GM18861 (cell line): ENCODE measurements around the gene ANAPC4.
"Not testable (repeated sequence)": the region's sequence is repeated elsewhere in the genome, so short reads cannot be mapped to it uniquely, and the experiment has no call there.

Source experiments
- ATAC-seq: cut with Tn5 transposase; IDR thresholded peaks from one replicate; pipeline ENCODE4 v1.9.1; 2021; ENCODE audit not compliant: unreplicated experiment

Gene ANAPC4, protein sequence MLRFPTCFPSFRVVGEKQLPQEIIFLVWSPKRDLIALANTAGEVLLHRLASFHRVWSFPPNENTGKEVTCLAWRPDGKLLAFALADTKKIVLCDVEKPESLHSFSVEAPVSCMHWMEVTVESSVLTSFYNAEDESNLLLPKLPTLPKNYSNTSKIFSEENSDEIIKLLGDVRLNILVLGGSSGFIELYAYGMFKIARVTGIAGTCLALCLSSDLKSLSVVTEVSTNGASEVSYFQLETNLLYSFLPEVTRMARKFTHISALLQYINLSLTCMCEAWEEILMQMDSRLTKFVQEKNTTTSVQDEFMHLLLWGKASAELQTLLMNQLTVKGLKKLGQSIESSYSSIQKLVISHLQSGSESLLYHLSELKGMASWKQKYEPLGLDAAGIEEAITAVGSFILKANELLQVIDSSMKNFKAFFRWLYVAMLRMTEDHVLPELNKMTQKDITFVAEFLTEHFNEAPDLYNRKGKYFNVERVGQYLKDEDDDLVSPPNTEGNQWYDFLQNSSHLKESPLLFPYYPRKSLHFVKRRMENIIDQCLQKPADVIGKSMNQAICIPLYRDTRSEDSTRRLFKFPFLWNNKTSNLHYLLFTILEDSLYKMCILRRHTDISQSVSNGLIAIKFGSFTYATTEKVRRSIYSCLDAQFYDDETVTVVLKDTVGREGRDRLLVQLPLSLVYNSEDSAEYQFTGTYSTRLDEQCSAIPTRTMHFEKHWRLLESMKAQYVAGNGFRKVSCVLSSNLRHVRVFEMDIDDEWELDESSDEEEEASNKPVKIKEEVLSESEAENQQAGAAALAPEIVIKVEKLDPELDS

DNA sequence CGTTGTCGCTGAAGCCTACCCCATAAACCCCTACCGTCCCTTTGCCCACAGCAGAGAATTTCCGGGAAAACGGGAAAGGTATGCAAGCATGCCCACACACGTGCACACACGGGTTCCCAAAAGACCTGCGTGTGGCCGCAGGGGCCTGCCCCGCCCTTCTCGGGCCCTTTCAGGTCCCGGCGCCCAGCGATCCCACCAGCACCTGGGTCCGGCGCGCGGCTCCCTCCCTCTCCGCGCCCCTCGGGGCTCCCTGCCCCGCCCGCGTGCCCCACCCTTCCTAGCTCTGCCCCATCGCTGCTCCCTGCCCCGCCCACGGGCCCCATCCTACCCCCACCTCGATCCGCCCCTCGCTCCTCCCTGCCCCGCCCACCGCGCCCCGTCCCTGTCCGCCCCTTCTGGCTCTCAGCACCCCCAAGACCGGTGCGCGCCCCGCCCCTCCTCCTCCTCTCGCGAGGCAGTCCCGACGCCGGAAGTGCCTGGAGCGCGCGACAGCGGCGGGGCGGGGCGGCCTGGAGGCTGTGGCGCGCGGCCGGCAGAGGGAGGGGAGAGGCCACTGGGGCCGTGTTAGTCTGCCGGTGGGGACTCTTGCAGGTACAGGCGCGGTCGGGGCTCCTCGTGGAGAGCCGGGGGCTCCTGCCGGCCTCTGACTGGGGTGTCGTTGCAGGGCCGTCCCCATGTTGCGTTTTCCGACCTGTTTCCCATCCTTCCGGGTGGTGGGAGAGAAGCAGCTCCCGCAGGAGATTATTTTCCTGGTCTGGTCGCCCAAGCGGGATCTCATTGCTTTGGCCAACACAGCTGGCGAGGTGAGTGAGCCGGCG is at the start of gene ANAPC4:
TSS of gene ANAPC4 (plus strand) at position 510 of the 818 bp plus-strand sequence. CDS start at position 675, 165 bp downstream.
- ATAC-seq = peak; percentile 89

- ATAC-seq = not testable (repeated sequence)
Measured at GRCh38 chr4:25328463-25328862, 48.6 kb upstream of the ANAPC4 start.

- no peak for ATAC-seq
Measured at GRCh38 chr4:25330335-25330734, 46.7 kb upstream of the ANAPC4 start.

DNA sequence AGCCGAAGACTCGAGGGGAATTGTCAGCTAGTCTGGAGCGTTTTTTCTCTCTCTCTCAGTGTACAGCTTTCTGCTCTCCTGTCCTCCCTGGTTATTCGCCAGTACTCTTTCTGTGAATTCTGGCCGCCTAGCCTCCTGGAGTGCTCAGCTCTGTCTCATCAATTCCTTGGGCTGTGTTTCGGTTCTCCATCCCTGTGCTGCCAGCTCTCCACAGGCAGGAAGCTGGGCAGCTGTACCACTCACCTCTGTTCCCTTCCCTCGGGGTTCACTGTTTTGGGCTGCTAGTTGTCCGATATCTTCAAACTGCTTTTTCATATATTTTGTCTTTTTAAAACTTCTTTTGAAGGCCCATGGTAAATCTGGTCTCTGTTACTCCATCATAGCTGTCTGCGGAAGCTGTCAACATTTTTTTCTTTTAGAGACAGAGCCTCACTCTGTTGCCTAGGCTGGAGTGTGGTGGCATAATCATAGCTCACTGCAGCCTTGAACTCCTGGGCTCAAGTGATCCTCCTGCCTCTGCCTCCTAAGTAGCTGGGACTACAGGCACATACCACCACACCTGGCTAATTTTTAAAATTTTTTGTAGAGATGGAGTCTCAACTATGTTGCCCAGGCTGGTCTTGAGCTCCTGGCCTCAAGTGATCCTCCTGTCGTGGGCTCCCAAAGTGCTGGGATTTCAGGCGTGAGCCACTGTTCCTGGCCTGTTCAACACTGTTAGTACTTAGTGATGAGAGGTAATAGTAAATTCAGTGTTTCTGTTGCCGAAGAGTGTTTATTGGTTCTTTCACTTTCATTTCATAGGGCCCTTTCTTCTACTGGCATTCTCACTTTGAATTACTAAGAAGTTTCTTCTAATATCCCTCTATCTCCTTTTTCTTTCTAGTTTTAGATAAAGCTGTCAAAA is 45.9 kb upstream of the ANAPC4 start:
- ATAC-seq = peak; percentile 80

- no peak for ATAC-seq
Measured at GRCh38 chr4:25343671-25344070, 33.4 kb upstream of the ANAPC4 start.

DNA sequence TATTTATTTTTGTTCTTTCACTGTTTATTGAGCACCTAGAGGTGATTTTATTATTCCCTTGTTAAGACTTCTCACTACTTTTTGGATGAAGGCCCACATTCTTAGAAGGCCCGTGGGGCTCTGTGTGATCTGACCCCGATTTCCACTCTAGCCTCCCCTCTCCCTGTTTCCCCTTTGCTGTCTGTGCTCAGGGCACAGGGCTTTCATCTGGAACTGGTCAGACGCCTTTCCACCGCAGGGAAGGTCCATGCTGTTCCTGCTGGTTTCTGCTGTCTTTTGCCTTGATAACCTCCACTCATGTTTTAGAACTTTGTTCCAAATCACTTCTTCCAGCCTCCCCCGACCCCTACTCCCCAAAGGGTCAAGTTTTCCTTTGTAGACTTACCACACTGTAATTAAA is 31.3 kb upstream of the ANAPC4 start:
- no peak for ATAC-seq

GRCh38 chr4:25346913-25347312 is 30.1 kb upstream of the ANAPC4 start:
- peak; percentile 72 for ATAC-seq

GRCh38 chr4:25347473-25347872 is 29.6 kb upstream of the ANAPC4 start:
- ATAC-seq = no peak

DNA sequence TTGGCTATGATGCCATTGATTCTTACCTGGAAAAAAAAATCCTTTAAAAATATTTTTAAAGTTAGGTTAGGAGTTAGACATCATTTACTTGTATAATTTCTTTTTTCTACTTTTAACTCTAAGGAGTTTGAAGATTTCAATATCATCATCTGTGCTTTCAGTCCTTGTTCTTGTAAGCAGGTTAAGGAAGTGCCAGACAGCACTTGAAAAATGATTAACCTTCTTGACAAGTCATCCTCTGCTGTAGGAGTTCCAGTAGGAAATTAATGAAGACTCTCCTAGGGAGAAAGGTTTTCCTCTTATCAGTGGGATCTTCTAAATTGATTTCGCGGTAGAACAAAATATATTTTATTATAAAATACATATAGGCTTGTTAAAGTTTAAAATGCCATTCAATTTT is 29.1 kb upstream of the ANAPC4 start:
- ATAC-seq = no peak

GRCh38 chr4:25350561-25350960 is 26.5 kb upstream of the ANAPC4 start:
- ATAC-seq = no peak

- ATAC-seq = no peak
Measured at GRCh38 chr4:25351777-25352416, 25.2 kb upstream of the ANAPC4 start.

GRCh38 chr4:25356068-25356467 is 21.0 kb upstream of the ANAPC4 start:
- ATAC-seq = no peak

DNA sequence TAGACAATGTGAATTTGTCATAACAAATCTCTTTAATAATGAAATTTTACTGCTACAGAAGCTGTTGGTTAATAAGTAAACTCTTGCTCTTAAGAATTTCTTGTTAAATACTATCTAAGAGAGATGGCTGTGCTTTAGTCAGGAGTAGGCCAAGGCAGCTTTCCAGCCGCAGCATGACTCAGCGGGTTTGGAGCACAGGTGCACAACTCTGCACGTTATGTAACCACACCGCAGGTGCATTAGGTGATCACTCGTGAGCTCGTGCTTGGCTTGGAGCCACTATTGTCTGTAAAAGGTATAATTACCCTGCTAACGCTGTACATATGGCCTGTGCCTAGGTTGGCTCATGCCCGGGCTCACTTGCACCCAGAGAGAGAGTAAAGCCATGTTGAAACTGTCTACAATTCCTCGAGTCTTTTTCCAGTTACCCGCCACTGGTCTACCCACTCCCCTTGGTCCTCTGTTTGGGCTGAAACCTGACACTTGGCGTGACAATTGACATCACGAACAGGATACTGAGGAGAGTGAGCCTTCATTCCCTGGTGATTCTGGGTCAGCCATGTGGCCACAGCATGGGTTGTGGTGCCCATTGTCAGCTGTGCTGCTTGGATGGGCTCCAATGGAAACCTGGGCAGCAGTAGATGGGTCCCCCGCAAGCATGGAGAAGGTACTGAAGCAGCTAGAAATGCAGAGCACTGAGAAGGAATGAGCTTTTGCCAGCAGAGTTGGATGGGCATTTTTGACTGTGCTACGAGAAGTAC is 18.4 kb upstream of the ANAPC4 start:
- no peak for ATAC-seq

GRCh38 chr4:25361253-25361652 is 15.8 kb upstream of the ANAPC4 start:
- ATAC-seq = no peak

- ATAC-seq = no peak
Measured at GRCh38 chr4:25367004-25367621, 9.9 kb upstream of the ANAPC4 start.

GRCh38 chr4:25367877-25368276 is 9.2 kb upstream of the ANAPC4 start:
- ATAC-seq = no peak

DNA sequence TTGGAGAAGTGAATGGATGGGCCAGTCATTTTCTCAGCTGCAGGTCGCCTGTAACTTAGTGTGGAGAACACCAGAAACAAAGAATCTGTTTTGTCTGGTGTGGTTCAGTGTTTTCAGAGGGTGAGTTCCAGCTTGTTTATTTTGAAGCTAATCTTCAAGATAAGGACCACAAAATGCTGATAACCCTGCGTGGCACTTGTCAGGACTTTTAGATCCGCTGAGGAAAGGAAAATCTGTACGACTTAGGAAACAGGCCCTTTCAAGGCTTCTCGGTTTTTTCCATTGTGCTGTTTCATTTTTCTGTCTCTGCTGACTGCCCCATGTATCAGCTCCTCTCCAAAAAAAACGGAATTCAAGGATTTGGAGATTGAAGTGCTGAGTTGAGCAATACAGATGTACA is 8.7 kb upstream of the ANAPC4 start:
- ATAC-seq = no peak

DNA sequence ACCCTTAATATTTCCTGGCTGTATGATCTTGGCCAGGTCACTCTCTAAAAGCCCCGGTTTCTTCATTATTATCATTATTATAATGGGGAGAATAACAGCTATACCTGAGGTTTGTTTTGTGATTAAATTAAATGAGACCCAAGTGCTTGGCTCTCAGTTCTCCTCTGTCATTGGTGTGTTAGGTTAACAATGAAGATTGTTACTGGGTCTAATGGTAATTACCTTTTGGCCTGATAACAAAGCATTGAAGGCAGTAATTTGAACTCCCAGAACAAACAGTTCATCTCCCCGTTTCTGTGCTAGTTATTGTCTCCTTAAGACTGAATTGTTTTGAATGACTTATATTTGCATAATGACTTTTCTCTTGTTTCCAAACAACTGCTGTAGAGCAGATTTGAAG is 6.8 kb upstream of the ANAPC4 start:
- ATAC-seq = no peak

GRCh38 chr4:25372549-25372948 is 4.5 kb upstream of the ANAPC4 start:
- not testable (repeated sequence) for ATAC-seq
